B cell (primary cell): Measurements from ENCODE around the gene HIVEP1. TPM values are rescaled to one million over a fixed set of nuclear protein-coding genes. Genes with fewer than 3 reads are reported as not detected.

Source experiments
- ATAC-seq: fragments of 200-7000 bp; cut with Tn5 transposase; one replicate; pipeline ENCODE4 v1.10.0; 2021; ENCODE audit warnings: low read depth, mild to moderate bottlenecking, moderate number of reproducible peaks, moderate library complexity
- CTCF ChIA-PET: fragments of 350-600 bp; sonication (Branson Sonifier 250); formaldehyde crosslinking; loops from one replicate; lab custom pipeline; 2021; ENCODE audit warnings: antibody characterized with exemption, inconsistent platforms; lab: Charles Lee
- POLR2A ChIA-PET: fragments of 350-600 bp; sonication (Branson Sonifier 250); formaldehyde crosslinking; loops from one replicate; lab custom pipeline; 2021; ENCODE audit warnings: antibody characterized with exemption; lab: Charles Lee
- DNase-seq: peaks from one replicate; pipeline ENCODE4 v3.0.0; 2013
- H2AFZ ChIP-seq: 2 replicates; pipeline ENCODE4 v1.6.1; 2012; ENCODE audit warnings: mild to moderate bottlenecking, low read depth, low read length; ENCODE audit not compliant: insufficient read depth, poor library complexity, severe bottlenecking
- H3K27ac ChIP-seq, 2 donors: 1 replicate in 1 of 2; 2 replicates in 1 of 2; pipeline ENCODE4 v1.5.1; 2012 to 2013; ENCODE audit warnings: low read length in 2 of 2, mild to moderate bottlenecking in 2 of 2, moderate library complexity in 1 of 2
- H3K27me3 ChIP-seq, 4 experiments: fragments of 200-600 bp in 1 of 4; sonication (generic) in 1 of 4; replicated peaks in 1 of 4; 1 replicate in 2 of 4; 2 replicates in 2 of 4; pipeline versions ENCODE4 v1.6.1 to v1.7.0; 2013 to 2016; ENCODE audit warnings: low read length in 3 of 4, mild to moderate bottlenecking in 2 of 4, mixed read lengths in 1 of 4, moderate library complexity in 1 of 4; ENCODE audit not compliant: insufficient read depth in 4 of 4, control insufficient read depth in 3 of 4; ENCODE audit errors: control extremely low read depth in 1 of 4
- H3K36me3 ChIP-seq, 2 experiments: replicated peaks in 1 of 2; 1 replicate in 1 of 2; 2 replicates in 1 of 2; pipeline versions ENCODE4 v1.6.1 to v1.7.1; 2013; ENCODE audit warnings: low read length in 1 of 2; ENCODE audit not compliant: insufficient read depth in 2 of 2, control insufficient read depth in 1 of 2; ENCODE audit errors: control extremely low read depth in 1 of 2, extremely low read depth in 1 of 2
- H3K4me1 ChIP-seq, 2 donors: fragments of 200-600 bp in 1 of 2; sonication (generic) in 1 of 2; 1 replicate in 1 of 2; 2 replicates in 1 of 2; pipeline versions ENCODE4 v1.5.1 to v1.6.1; 2013 to 2017; ENCODE audit warnings: low read length in 2 of 2; ENCODE audit not compliant: control insufficient read depth in 2 of 2, insufficient read depth in 2 of 2
- H3K4me2 ChIP-seq: replicated peaks from 2 replicates; pipeline ENCODE3; 2012; ENCODE audit warnings: mild to moderate bottlenecking, low read depth, low read length; ENCODE audit not compliant: poor library complexity, severe bottlenecking
- H3K4me3 ChIP-seq, 5 experiments: fragments of 200-600 bp in 1 of 5; sonication (generic) in 1 of 5; 1 replicate in 3 of 5; 2 replicates in 2 of 5; pipeline versions ENCODE4 v1.5.1 to v1.7.0; 2011 to 2016; ENCODE audit warnings: low read length in 4 of 5, mild to moderate bottlenecking in 4 of 5, low read depth in 2 of 5, control low read depth in 1 of 5, moderate library complexity in 1 of 5; ENCODE audit not compliant: insufficient read depth in 1 of 5; ENCODE audit errors: control extremely low read depth in 1 of 5, extremely low read depth in 1 of 5
- H3K79me2 ChIP-seq: fragments of 200-600 bp; sonication (generic); one replicate; pipeline ENCODE4 v1.6.0; 2016; ENCODE audit warnings: low read length; ENCODE audit not compliant: control insufficient read depth, insufficient read depth
- H3K9ac ChIP-seq: fragments of 200-600 bp; sonication (generic); 2 replicates; pipeline ENCODE4 v1.6.1; 2017; ENCODE audit warnings: mild to moderate bottlenecking, low read length, moderate library complexity
- H3K9me3 ChIP-seq, 3 donors: one replicate each; pipeline versions ENCODE4 v1.6.1 to v1.7.1; 2013; ENCODE audit warnings: low read length in 2 of 3; ENCODE audit not compliant: control insufficient read depth in 2 of 3, insufficient read depth in 1 of 3; ENCODE audit errors: control extremely low read depth in 1 of 3
- H4K20me1 ChIP-seq: 2 replicates; pipeline ENCODE4 v1.6.0; 2012; ENCODE audit warnings: mild to moderate bottlenecking, low read length; ENCODE audit not compliant: insufficient read depth, control insufficient read depth, poor library complexity, severe bottlenecking
- H3K27ac Mint-ChIP-seq: one replicate; pipeline ENCODE4 v1.8.0; 2021; ENCODE audit warnings: mixed read lengths
- H3K27me3 Mint-ChIP-seq: one replicate; pipeline ENCODE4 v1.8.0; 2021; ENCODE audit warnings: mixed read lengths
- H3K4me1 Mint-ChIP-seq: one replicate; pipeline ENCODE4 v1.8.0; 2021; ENCODE audit warnings: mixed read lengths
- H3K4me3 Mint-ChIP-seq: one replicate; pipeline ENCODE4 v1.8.0; 2021; ENCODE audit warnings: mixed read lengths
- H3K9me3 Mint-ChIP-seq: one replicate; pipeline ENCODE4 v1.8.0; 2022; ENCODE audit warnings: mixed read lengths; ENCODE audit not compliant: insufficient read depth
- CTCF ChIP-seq: fragments of 200-600 bp; IDR thresholded peaks from one replicate; pipeline ENCODE4 v1.8.0; 2022; ENCODE audit warnings: antibody characterized with exemption, mild to moderate bottlenecking
- EZH2 ChIP-seq: IDR thresholded peaks from 2 replicates; pipeline ENCODE4 v1.6.1; 2012; ENCODE audit warnings: borderline replicate concordance, low read depth, mild to moderate bottlenecking, moderate library complexity, low read length; ENCODE audit not compliant: insufficient read depth, poor library complexity, severe bottlenecking
- WGBS: methylation state at CpG from one replicate; pipeline ENCODE4 v1.1.5; 2013; ENCODE audit warnings: missing lambda C conversion rate; ENCODE audit not compliant: insufficient coverage; 5-methylcytosine and 5-hydroxymethylcytosine counted together
- intact Hi-C: fragments of 100-400 bp; cut with micrococcal nuclease; formaldehyde crosslinking; loops from one replicate; pipeline ENCODE4 v1.10.0; 2022
- polyA plus RNA-seq: library from polyadenylated mRNA; depleted of rRNA; stranded (reverse); fragments of >200 nt; gene quantifications from 2 replicates; pipeline ENCODE4 v1.2.3, GENCODE V29; 2012
- total RNA-seq, 2 donors: library from RNA; stranded (reverse); fragments of 120-200 nt in 1 of 2; gene quantifications; 1 replicate in 1 of 2; 2 replicates in 1 of 2; pipeline versions ENCODE4 v1.2.3 to v1.2.4, GENCODE V29; 2013 to 2022

The HIVEP1 gene
- total and polyA plus RNA-seq, 2 donors (not counting 1 experiment from before 2014, with no cell fraction given), result 11.3 to 96.5 TPM

DNA sequence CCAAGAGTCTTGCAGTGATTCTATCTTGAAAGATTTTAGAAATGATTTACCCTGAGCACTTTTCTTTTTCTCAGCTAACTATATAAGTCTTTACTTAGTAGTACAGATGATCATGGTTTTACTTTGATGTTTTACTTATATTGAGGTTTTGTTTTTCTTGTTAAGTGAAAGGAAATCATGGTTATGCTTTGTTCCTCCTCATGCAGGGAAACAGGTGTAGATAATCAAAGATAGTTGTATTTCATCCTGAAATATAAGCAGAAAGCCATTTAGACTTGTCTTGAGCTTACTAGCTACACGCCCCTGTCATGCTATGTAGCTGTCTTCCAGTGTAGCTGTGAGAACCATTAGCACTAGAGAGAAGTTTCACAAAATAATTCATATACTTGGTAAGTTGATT lies 113.9 kb downstream of the HIVEP1 start:
- ChIA-PET CTCF (no interaction called here), POLR2A (no interaction called here)
- ATAC-seq (no peak), DNase-seq (no peak)
- no peak for TF ChIP-seq EZH2
- no peak for TF ChIP-seq CTCF
- H3K4me3 Mint-ChIP-seq, result no peak overlapping the region
- no peaks in the 10 kb centered on the region for H3K27me3 ChIP-seq
- H3K4me2 ChIP-seq, result no peak overlapping the region
- no peaks in the 10 kb centered on the region for H3K4me1 ChIP-seq
- H3K27ac Mint-ChIP-seq, result no peak overlapping the region
- no peaks in the 10 kb centered on the region for H3K9me3 ChIP-seq
- no peak overlapping the region for H3K4me3 ChIP-seq
- no peaks in the 10 kb centered on the region for H3K79me2 ChIP-seq
- intact Hi-C loops, result no loop called here
- no peak overlapping the region for H2AFZ ChIP-seq
- no peaks in the 10 kb centered on the region for H3K4me1 Mint-ChIP-seq
- H3K36me3 ChIP-seq, result peaks cover 0 to 33% of the 10 kb centered on the region in 2 experiments
- no peaks in the 10 kb centered on the region for H3K27me3 Mint-ChIP-seq
- no peaks in the 10 kb centered on the region for H4K20me1 ChIP-seq
- WGBS, result no CpG with 5 or more reads among the region's 1 CpG
- no peak overlapping the region for H3K27ac ChIP-seq
- no peaks in the 10 kb centered on the region for H3K9me3 Mint-ChIP-seq
- no peak overlapping the region for H3K9ac ChIP-seq

- no peak overlapping the region for H3K4me2 ChIP-seq
- Mint-ChIP-seq H3K9me3 (no peaks in the 10 kb centered on the region), H3K4me1 (peaks cover 12% of the 10 kb centered on the region), H3K27ac (no peak overlapping the region), H3K27me3 (no peaks in the 10 kb centered on the region), H3K4me3 (no peak overlapping the region)
- ATAC-seq (no peak), DNase-seq (no peak)
- no peaks in the 10 kb centered on the region for H3K27me3 ChIP-seq
- no CpG with 5 or more reads among the region's 1 CpG for WGBS
- no peak overlapping the region for H3K4me3 ChIP-seq
- no peak overlapping the region for H3K27ac ChIP-seq
- TF ChIP-seq EZH2 (no peak), CTCF (no peak)
- ChIA-PET CTCF (no interaction called here), POLR2A (no interaction called here)
- no peaks in the 10 kb centered on the region for H4K20me1 ChIP-seq
- no peaks in the 10 kb centered on the region for H3K4me1 ChIP-seq
- intact Hi-C loops, result no loop called here
- no peak overlapping the region for H2AFZ ChIP-seq
- no peaks in the 10 kb centered on the region for H3K9me3 ChIP-seq
- H3K9ac ChIP-seq, result no peak overlapping the region
- H3K36me3 ChIP-seq, result peaks cover 0 to 3% of the 10 kb centered on the region in 2 experiments
- no peaks in the 10 kb centered on the region for H3K79me2 ChIP-seq
Observed at GRCh38 chr6:12129523-12129922, 117.4 kb downstream of the HIVEP1 start.
